Activated CD8-positive, alpha-beta memory T cell treated with anti-CD3 and anti-CD28 coated beads, Interleukin-2, amount 50 U/mL, for 24 hours (primary cell): ENCODE data around the gene RGL1.

Experiments used
- DNase-seq: peaks from one replicate; pipeline ENCODE4 v3.0.0-alpha.2; 2020; ENCODE audit errors: extremely low read depth

Gene RGL1

DNA sequence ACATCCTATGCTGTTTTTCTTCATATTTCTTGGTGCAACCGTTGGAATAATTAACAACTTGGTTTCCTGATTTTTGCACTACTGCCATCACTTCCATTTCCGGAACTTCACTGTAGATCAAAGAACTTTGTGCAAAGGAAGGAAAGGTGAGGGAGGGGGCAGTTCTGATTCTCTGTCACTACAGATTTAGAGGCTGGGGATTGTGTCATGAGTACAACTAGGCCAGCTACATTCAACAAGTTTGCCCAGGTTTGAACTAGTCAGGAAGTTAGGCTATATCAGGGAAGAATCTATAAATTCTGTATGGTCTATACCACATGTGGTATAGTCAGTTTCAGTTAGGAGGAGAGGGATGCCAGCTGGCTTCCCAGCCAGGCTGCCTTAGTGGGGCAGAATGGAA is 84.2 kb downstream of the RGL1 start:
- DNase-seq: no peak

- no peak for DNase-seq
Observed at GRCh38 chr1:183891158-183891856, 86.4 kb downstream of the RGL1 start.

DNA sequence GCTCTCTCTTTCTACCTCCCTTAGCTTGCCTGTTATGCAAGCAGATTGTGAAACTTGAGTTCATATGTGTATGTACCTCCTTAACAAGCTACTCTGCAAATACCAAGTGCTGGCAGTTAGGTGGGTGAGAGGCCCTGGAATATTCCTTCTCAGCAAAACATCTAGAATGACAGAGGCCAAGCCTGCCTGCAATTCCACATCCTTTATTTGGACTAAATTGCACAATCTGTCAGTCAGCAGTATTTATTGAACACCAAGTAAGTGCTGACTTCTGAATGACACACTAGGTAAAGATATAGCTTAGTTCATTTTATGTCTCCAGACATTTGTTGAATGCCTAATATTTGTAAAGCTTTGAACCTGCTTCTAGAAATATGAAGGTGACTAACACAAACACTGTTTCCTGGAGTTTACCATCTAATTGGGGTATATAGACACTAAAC is 87.5 kb downstream of the RGL1 start:
- DNase-seq: no peak

- DNase-seq: no peak
Observed at GRCh38 chr1:183893561-183894289, 88.8 kb downstream of the RGL1 start.

GRCh38 chr1:183894290-183894565 is 89.3 kb downstream of the RGL1 start:
- DNase-seq: no peak

DNA sequence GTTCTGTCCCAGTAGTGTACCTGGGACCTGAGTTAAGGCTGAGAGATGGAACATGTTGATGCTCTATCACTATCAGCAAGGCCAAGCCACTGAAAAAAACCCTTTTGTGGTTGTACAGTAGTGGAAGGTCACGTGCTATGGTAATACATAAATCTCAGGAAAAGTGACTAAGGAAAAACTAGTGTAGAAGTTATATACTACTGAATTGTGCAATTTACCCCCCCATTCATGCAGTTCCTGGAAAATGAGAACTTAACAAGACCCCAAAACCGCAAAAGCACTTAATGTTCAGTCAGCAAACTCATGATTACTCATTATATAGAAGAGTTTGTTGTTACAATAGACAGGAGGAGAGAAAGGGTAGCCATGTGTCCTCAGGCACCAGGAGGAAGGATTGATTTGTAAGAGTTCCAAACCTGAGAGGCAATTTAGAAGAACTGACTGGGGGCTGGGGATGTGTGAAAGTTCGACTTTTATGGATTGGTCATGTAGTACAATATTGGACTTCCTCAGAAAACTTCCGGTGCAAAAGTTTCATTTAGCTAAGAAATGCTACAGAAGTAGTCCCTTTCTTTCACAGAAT is 91.6 kb downstream of the RGL1 start:
- no peak for DNase-seq

DNA sequence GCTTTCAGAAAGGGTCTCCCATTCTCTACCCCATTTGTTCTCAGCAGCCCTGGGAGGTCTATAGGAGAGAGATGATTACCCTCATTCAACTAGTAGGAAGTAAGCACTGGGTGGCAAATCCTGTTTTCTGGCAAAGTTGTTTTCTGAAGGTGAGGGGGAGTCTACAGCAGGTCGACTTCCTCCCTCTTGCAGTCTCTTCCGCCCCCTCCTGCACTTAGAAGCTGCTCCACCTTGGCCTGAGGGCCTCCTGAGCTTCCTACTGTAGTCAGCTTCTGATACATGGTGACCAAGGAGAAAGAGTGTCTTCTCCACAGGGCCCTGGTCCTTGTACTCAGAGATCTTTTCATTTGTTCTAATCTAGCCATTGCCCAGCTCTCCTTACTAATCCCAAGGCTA is 93.1 kb downstream of the RGL1 start:
- DNase-seq: no peak

- no peak for DNase-seq
Observed at GRCh38 chr1:183898610-183899009, 93.7 kb downstream of the RGL1 start.

GRCh38 chr1:183901748-183902330 is 96.9 kb downstream of the RGL1 start:
- DNase-seq: no peak

DNA sequence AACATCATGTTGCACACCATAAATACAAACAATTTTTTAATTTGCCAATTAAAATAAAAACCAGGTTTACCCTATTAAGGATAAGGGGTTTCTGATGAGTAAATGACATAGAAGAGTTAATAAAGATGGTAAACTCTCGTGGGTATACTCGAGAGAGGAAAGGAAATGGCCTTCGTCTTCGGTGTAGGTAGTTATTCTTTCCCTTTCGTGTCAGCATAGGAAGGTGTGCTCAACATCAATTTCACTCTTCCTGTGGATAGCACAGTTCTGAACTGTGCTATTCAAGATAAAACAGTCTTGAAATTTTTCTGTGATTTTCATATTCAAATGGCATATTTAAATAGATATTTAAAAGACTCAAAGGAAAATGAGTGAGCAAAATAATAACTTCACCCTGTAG is 98.2 kb downstream of the RGL1 start:
- DNase-seq: no peak

DNA sequence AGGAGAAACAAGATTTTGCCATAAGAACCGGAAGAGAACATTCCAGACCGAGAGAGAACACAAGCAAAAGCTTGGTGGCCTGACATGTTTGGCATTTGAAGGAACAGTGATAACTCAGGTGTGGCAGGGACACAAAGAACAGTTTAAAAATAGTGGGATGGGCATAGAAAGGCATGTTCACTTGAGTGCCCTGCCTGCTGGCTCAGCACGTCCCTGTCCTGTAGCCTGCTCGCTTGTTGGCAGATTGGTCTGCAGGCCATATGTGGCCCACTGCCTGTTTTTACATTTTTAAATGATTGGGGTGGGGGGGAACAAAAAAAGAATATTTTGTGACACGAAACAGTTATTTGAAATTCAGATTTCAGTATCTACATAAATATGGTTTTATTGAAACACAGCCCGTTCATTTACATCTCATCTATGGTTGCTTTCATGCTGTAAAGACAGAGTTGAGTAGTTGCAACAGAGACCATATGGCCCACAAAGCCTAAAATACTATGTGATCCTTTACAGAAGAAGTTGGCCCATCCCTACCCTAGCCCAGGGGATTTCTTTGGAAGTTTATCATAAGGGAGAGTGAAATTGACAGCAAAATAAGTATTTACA is 100.7 kb downstream of the RGL1 start:
- DNase-seq: no peak

DNA sequence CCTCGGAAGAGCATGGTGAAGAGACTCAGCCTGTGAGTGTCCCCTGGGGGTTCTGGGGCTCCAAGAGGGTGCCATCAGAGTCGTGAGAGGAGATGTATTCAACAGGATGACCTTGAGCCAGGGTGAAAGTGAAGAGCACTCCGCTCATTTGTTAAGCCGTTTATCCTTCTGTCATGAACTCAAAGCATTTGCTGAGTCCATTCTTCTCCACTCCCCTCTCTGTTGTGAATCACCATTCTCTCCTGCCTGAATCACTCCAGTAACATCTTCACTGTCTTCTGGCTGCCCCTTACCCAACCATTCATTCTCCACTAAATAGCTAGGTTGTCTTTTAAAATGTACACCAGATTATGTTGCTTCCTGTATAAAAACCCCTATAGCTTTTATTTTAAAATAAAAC is 102.2 kb downstream of the RGL1 start:
- DNase-seq: no peak

- no peak for DNase-seq
Observed at GRCh38 chr1:183908079-183908478, 103.2 kb downstream of the RGL1 start.

DNA sequence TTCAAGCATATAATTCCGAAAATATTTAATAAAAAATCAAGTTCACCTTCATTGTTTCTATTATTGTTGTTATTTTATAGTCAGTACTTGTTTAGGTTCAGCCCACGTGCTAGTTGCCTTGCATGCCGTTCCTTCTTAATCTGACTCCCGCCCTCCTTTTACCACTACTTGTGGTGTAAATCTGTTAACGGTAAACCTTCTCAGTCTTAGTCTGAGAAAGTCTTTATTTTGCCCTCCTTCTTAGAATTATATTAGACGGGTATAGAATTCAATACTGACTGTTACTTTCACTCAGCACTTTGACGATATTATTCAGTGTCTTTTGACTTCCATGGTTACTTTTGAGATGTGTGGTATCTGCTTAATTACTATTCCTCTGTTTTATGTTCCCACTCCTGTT is 104.8 kb downstream of the RGL1 start:
- DNase-seq: no peak

GRCh38 chr1:183910845-183911244 is 105.9 kb downstream of the RGL1 start:
- no peak for DNase-seq

DNA sequence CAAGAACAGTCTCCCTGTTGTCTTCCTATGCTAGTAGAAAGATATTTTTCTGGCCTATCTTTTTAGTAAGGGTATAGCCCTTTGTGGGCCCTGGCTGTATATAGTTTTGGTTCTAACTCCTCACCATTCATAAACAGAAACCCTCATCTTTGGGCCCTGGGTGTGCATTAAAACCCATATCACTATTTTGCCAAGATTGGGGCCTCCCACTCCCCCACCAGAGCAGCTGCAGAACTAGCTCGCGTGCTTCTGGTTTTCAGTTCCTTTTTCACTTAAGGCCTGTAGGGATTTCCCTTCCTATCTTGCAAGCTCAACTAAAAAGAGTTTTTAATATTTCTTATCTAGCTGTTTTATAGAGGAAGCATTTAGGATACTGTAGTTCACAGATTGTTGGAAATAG is 106.4 kb downstream of the RGL1 start:
- no peak for DNase-seq

DNA sequence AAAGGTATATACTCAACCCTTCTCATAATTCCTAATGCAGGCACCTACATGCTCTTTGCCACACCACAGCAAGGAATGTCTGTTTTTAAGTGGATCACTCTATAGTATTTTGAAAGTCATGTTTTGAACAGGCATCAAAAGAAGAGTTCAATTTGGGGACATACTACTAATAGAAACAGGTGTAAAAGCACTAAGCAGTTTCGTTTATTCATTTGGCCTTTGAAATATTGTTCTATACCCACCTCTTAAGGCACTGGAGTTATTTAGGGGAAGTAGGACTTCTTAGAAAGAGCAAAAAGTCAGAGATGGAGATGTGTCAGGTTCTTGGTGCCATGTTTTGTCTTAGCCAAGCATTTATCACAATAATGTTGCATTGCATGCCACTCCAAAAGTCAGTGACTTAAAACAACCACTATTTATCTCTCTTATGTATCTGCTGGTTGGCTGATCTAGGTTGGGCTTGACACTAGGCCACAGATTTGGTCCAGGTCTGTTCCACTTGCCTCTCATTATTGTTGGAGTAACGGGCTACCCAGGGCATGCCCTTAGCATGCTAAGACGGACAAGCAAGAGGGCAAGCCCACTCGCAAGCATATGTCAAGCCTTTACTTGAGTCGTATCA is 107.5 kb downstream of the RGL1 start:
- DNase-seq: no peak

- DNase-seq: no peak
Observed at GRCh38 chr1:183913567-183913993, 108.7 kb downstream of the RGL1 start.

- no peak for DNase-seq
Observed at GRCh38 chr1:183914276-183914675, 109.4 kb downstream of the RGL1 start.

GRCh38 chr1:183914891-183915290 is 110.0 kb downstream of the RGL1 start:
- no peak for DNase-seq

DNA sequence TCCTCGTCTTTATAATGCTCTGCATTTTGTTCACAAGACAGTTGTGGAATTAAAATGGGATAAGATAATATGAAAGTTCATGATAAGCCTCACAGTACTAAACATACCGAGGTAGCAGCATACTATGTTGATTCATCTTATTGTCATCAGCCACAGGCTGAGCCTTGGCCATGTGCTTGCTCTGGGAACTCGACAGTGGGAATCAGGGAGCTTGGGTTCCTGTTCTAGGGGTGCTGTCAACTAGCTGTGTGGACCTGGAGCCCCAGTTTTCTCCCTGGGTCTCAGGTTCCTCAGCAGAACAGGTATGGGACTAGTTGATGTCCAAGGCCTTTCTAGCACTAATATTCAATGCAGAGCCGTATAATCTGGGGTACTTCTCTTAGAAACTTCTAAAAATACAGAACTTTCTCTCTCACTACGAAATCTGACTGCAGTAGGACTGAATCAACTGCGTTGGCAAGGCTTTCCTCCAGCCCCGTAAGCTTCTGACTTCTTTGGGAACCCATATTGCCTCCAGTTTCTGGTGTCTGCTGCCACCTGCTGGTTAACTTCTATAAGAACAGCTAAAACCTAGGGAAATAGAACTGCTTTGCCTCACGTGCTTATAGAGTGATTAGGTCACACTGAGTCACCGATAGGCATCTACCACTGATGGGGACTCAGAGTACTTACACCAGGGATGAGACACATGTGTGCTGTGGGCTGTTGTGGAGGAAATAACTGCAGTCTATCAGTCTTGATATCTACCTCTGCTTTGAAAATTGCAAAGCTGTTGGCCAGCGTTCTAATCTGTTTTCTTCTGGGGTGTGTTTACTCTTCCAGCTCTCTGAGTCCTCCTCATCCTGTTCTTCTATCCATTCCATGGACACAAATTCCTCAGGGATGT is 110.9 kb downstream of the RGL1 start:
- DNase-seq: peak; percentile 56
